Effector memory CD8-positive, alpha-beta T cell (primary cell): Measurements from ENCODE around the gene ATP2A1.

Experiments
- ATAC-seq: fragments of 150-1000 bp; cut with Tn5 transposase; replicated peaks from 2 replicates; pipeline ENCODE4 v1.10.0; 2021; ENCODE audit warnings: mild to moderate bottlenecking, moderate library complexity
- DNase-seq, 3 experiments: peaks; one replicate each; pipeline ENCODE4 v3.0.0; 2021
- H3K27ac Mint-ChIP-seq, 2 donors: one replicate each; pipeline ENCODE4 v1.8.0; 2022; ENCODE audit warnings: mild to moderate bottlenecking in 2 of 2, mixed read lengths in 2 of 2, moderate library complexity in 2 of 2
- H3K27me3 Mint-ChIP-seq, 2 donors: one replicate each; pipeline ENCODE4 v1.8.0; 2022; ENCODE audit warnings: mixed read lengths in 2 of 2
- H3K36me3 Mint-ChIP-seq: one replicate; pipeline ENCODE4 v1.8.0; 2022; ENCODE audit warnings: mild to moderate bottlenecking, moderate library complexity, mixed read lengths; ENCODE audit not compliant: insufficient read depth
- H3K4me1 Mint-ChIP-seq, 2 donors: one replicate each; pipeline ENCODE4 v1.8.0; 2022; ENCODE audit warnings: low read depth in 2 of 2, mixed read lengths in 2 of 2
- H3K4me3 Mint-ChIP-seq, 2 donors: one replicate each; pipeline ENCODE4 v1.8.0; 2022; ENCODE audit warnings: mild to moderate bottlenecking in 2 of 2, mixed read lengths in 2 of 2, moderate library complexity in 2 of 2
- H3K9me3 Mint-ChIP-seq, 2 donors: one replicate each; pipeline ENCODE4 v1.8.0; 2022; ENCODE audit warnings: mixed read lengths in 2 of 2

ATP2A1 gene

GRCh38 chr16:28898942-28899341 is 20.7 kb downstream of the ATP2A1 start:
- Mint-ChIP-seq H3K9me3 (no peaks in the 10 kb centered on the region), H3K4me3 (no peak overlapping the region), H3K27ac (peak overlapping the region in 1 of 2 donors; percentile 36), H3K27me3 (no peaks in the 10 kb centered on the region), H3K36me3 (no peaks in the 10 kb centered on the region), H3K4me1 (no peaks in the 10 kb centered on the region)
- DNase-seq (no peak), ATAC-seq (no peak)

- H3K4me3 Mint-ChIP-seq, result no peak overlapping the region
- ATAC-seq, result no peak
- DNase-seq, result no peak
- H3K27ac Mint-ChIP-seq, result no peak overlapping the region
- H3K9me3 Mint-ChIP-seq, result no peaks in the 10 kb centered on the region
- H3K36me3 Mint-ChIP-seq, result no peaks in the 10 kb centered on the region
- no peaks in the 10 kb centered on the region for H3K27me3 Mint-ChIP-seq
- no peaks in the 10 kb centered on the region for H3K4me1 Mint-ChIP-seq
Measured at GRCh38 chr16:28899882-28900590, 21.7 kb downstream of the ATP2A1 start.

GRCh38 chr16:28900601-28901000 is 22.3 kb downstream of the ATP2A1 start:
- DNase-seq, result no peak

GRCh38 chr16:28901862-28902261 is 23.6 kb downstream of the ATP2A1 start:
- no peak for ATAC-seq
- DNase-seq, result no peak
- Mint-ChIP-seq H3K4me3 (no peak overlapping the region), H3K9me3 (no peaks in the 10 kb centered on the region), H3K36me3 (peaks cover 6% of the 10 kb centered on the region), H3K27me3 (no peaks in the 10 kb centered on the region), H3K4me1 (no peaks in the 10 kb centered on the region), H3K27ac (no peak overlapping the region)

More at GRCh38 chr16:28900601-28901000, 22.3 kb downstream of the ATP2A1 start:
- Mint-ChIP-seq H3K36me3 (no peaks in the 10 kb centered on the region), H3K27me3 (no peaks in the 10 kb centered on the region), H3K4me3 (no peak overlapping the region), H3K27ac (peak overlapping the region in 1 of 2 donors; percentile 10), H3K9me3 (no peaks in the 10 kb centered on the region), H3K4me1 (no peaks in the 10 kb centered on the region)
- no peak for ATAC-seq

GRCh38 chr16:28902909-28903308 is 24.6 kb downstream of the ATP2A1 start:
- Mint-ChIP-seq H3K4me1 (no peaks in the 10 kb centered on the region), H3K27me3 (no peaks in the 10 kb centered on the region), H3K27ac (no peak overlapping the region), H3K36me3 (peaks cover 9% of the 10 kb centered on the region), H3K4me3 (no peak overlapping the region), H3K9me3 (no peaks in the 10 kb centered on the region)
- DNase-seq (no peak), ATAC-seq (peak; percentile 12)

- H3K27me3 Mint-ChIP-seq, result no peaks in the 10 kb centered on the region
Measured at GRCh38 chr16:28903344-28904042, 25.2 kb downstream of the ATP2A1 start.

GRCh38 chr16:28904363-28904762 is 26.1 kb downstream of the ATP2A1 start:
- H3K36me3 Mint-ChIP-seq, result peaks cover 16% of the 10 kb centered on the region
- no peaks in the 10 kb centered on the region for H3K9me3 Mint-ChIP-seq
- no peaks in the 10 kb centered on the region for H3K27me3 Mint-ChIP-seq
- no peak overlapping the region for H3K27ac Mint-ChIP-seq
- no peak for DNase-seq
- ATAC-seq, result no peak
- H3K4me3 Mint-ChIP-seq, result no peak overlapping the region
- no peaks in the 10 kb centered on the region for H3K4me1 Mint-ChIP-seq

More at GRCh38 chr16:28903344-28904042, 25.2 kb downstream of the ATP2A1 start:
- Mint-ChIP-seq H3K9me3 (no peaks in the 10 kb centered on the region), H3K36me3 (peaks cover 13% of the 10 kb centered on the region), H3K27ac (no peak overlapping the region), H3K4me1 (no peaks in the 10 kb centered on the region), H3K4me3 (no peak overlapping the region)
- DNase-seq, result no peak
- ATAC-seq, result no peak

- H3K4me3 Mint-ChIP-seq, result no peak overlapping the region
- H3K27me3 Mint-ChIP-seq, result no peaks in the 10 kb centered on the region
- H3K27ac Mint-ChIP-seq, result no peak overlapping the region
- ATAC-seq, result no peak
- no peaks in the 10 kb centered on the region for H3K4me1 Mint-ChIP-seq
- DNase-seq, result no peak
- no peaks in the 10 kb centered on the region for H3K9me3 Mint-ChIP-seq
- peaks cover 20% of the 10 kb centered on the region for H3K36me3 Mint-ChIP-seq
Measured at GRCh38 chr16:28904828-28905227, 26.5 kb downstream of the ATP2A1 start.

- Mint-ChIP-seq H3K27me3 (no peaks in the 10 kb centered on the region), H3K9me3 (no peaks in the 10 kb centered on the region), H3K36me3 (peaks cover 24% of the 10 kb centered on the region), H3K4me3 (no peak overlapping the region), H3K27ac (no peak overlapping the region), H3K4me1 (no peaks in the 10 kb centered on the region)
- no peak for DNase-seq
- ATAC-seq, result no peak
Measured at GRCh38 chr16:28905229-28905754, 27.0 kb downstream of the ATP2A1 start.

- Mint-ChIP-seq H3K36me3 (peaks cover 30% of the 10 kb centered on the region), H3K4me1 (no peaks in the 10 kb centered on the region), H3K27ac (no peak overlapping the region), H3K27me3 (no peaks in the 10 kb centered on the region), H3K4me3 (no peak overlapping the region), H3K9me3 (no peaks in the 10 kb centered on the region)
- ATAC-seq (no peak), DNase-seq (no peak)
Measured at GRCh38 chr16:28905800-28906372, 27.6 kb downstream of the ATP2A1 start.

- no peaks in the 10 kb centered on the region for H3K4me1 Mint-ChIP-seq
- no peaks in the 10 kb centered on the region for H3K27me3 Mint-ChIP-seq
- H3K4me3 Mint-ChIP-seq, result no peak overlapping the region
- ATAC-seq (no peak), DNase-seq (no peak)
- peak overlapping the region; percentile 38 to 62 for H3K27ac Mint-ChIP-seq
- peaks cover 68% of the 10 kb centered on the region for H3K36me3 Mint-ChIP-seq
- no peaks in the 10 kb centered on the region for H3K9me3 Mint-ChIP-seq
Measured at GRCh38 chr16:28910086-28911031, 32.1 kb downstream of the ATP2A1 start.

- Mint-ChIP-seq H3K27me3 (no peaks in the 10 kb centered on the region), H3K36me3 (peaks cover 81% of the 10 kb centered on the region), H3K4me1 (no peaks in the 10 kb centered on the region), H3K9me3 (no peaks in the 10 kb centered on the region), H3K27ac (no peak overlapping the region), H3K4me3 (no peak overlapping the region)
- no peak for DNase-seq
- no peak for ATAC-seq
Measured at GRCh38 chr16:28912558-28912957, 34.3 kb downstream of the ATP2A1 start.
